ENCODE measurements around the gene PPP4R4. TPM values are rescaled to one million over a fixed set of nuclear protein-coding genes. Genes with fewer than 3 reads are reported as not detected.

PPP4R4 gene
- total and polyA plus RNA-seq, 9 donors: 3.0 to 41.0 (median 14.2) TPM

- Histone ChIP-seq H3K27me3 (no peaks in the 10 kb centered on the region), H3K4me3 (no peak overlapping the region), H3K27ac (no peak overlapping the region), H3K9me3 (no peaks in the 10 kb centered on the region), H3K36me3 (no peaks in the 10 kb centered on the region), H3K4me1 (ENCODE audit: insufficient read depth) (peaks cover 7% of the 10 kb centered on the region)
- TF ChIP-seq CTCF (IDR thresholded peaks at IDR 0.05) (no peak), POLR2A (IDR thresholded peaks at IDR 0.05) (no peak), EP300 (IDR thresholded peaks at IDR 0.05) (no peak)
- intact Hi-C loops (cut with DNase I): no loop called here
- DNase-seq: no peak
These were observed 16.9 kb upstream of the PPP4R4 start for GRCh38 chr14:94157197-94157596.

GRCh38 chr14:94158239-94158883, 15.8 kb upstream of the PPP4R4 start:
- no peak overlapping the region for H3K4me3 ChIP-seq
- H3K27ac ChIP-seq: no peak overlapping the region
- DNase-seq: no peak
- peaks cover 13% of the 10 kb centered on the region for H3K4me1 ChIP-seq (ENCODE audit: insufficient read depth)
- intact Hi-C loops (cut with DNase I): no loop called here
- H3K36me3 ChIP-seq: no peaks in the 10 kb centered on the region
- WGBS, 3 donors: 75 to 77% (median 76%) methylated on average over 10 of the region's 10 CpGs
- H3K9me3 ChIP-seq: no peaks in the 10 kb centered on the region
- no peaks in the 10 kb centered on the region for H3K27me3 ChIP-seq
- TF ChIP-seq POLR2A (IDR thresholded peaks at IDR 0.05) (no peak), CTCF (IDR thresholded peaks at IDR 0.05) (no peak), EP300 (IDR thresholded peaks at IDR 0.05) (no peak)

- Histone ChIP-seq H3K27ac (no peak overlapping the region), H3K4me1 (ENCODE audit: insufficient read depth) (peaks cover 22% of the 10 kb centered on the region), H3K36me3 (no peaks in the 10 kb centered on the region), H3K4me3 (no peak overlapping the region), H3K27me3 (no peaks in the 10 kb centered on the region), H3K9me3 (no peaks in the 10 kb centered on the region)
- no peak for DNase-seq
- no peak for TF ChIP-seq POLR2A (IDR thresholded peaks at IDR 0.05)
- no peak for TF ChIP-seq EP300 (IDR thresholded peaks at IDR 0.05)
- TF ChIP-seq CTCF (IDR thresholded peaks at IDR 0.05): no peak
- intact Hi-C loops (cut with DNase I): no loop called here
- 37 to 50% (median 50%) methylated on average over 2 of the region's 2 CpGs for WGBS, 3 donors
These were observed 13.1 kb upstream of the PPP4R4 start for GRCh38 chr14:94161058-94161457.

- Histone ChIP-seq H3K4me3 (no peak overlapping the region), H3K27me3 (no peaks in the 10 kb centered on the region), H3K27ac (peak overlapping the region in 1 of 2 donors; percentile 39), H3K9me3 (no peaks in the 10 kb centered on the region), H3K4me1 (ENCODE audit: insufficient read depth) (peaks cover 22% of the 10 kb centered on the region), H3K36me3 (no peaks in the 10 kb centered on the region)
- 1% methylated on average over 2 of the region's 2 CpGs for WGBS, 3 donors
- intact Hi-C loops (cut with DNase I): no loop called here
- TF ChIP-seq EP300 (IDR thresholded peaks at IDR 0.05) (no peak), CTCF (IDR thresholded peaks at IDR 0.05) (no peak), POLR2A (IDR thresholded peaks at IDR 0.05) (no peak)
- DNase-seq: peak in 1 of 5 donors; percentile 16
These were observed 12.1 kb upstream of the PPP4R4 start for GRCh38 chr14:94161981-94162380.
